Pancreas (tissue), 10 donors: Measurements from ENCODE around the gene EVA1A. TPM values are rescaled to one million over a fixed set of nuclear protein-coding genes. Genes with fewer than 3 reads are reported as not detected.
A peak's percentile ranks its signal among the peaks of the same experiment; 100 is the strongest.

Experiments
- ATAC-seq, 4 donors: fragments of 200-7000 bp; cut with Tn5 transposase; one replicate each; pipeline versions ENCODE4 v1.8.0 to v1.9.1; 2020; ENCODE audit warnings: mild to moderate bottlenecking in 4 of 4, moderate library complexity in 4 of 4
- DNase-seq, 6 donors: peaks; one replicate each; pipeline ENCODE4 v3.0.0-alpha.2; 2020
- FAIRE-seq: peaks from 2 replicates; lab custom pipeline; 2012; peaks lifted over from hg19 to GRCh38; lab: Jason Lieb, UNC
- H3K27ac ChIP-seq, 4 donors: fragments of 200-600 bp; sonication (generic); 1 replicate in 3 of 4; 2 replicates in 1 of 4; pipeline versions ENCODE4 v1.5.0 to v1.8.0; 2020
- H3K27me3 ChIP-seq, 4 donors: fragments of 200-600 bp; one replicate each; pipeline ENCODE4 v1.8.0; 2021
- H3K36me3 ChIP-seq, 3 donors: fragments of 200-600 bp; sonication (generic) in 1 of 3; one replicate each; pipeline versions ENCODE4 v1.5.0 to v1.8.0; 2020 to 2021
- H3K4me1 ChIP-seq, 3 donors: fragments of 200-600 bp; one replicate each; pipeline ENCODE4 v1.8.0; 2021
- H3K4me3 ChIP-seq, 4 donors: fragments of 200-600 bp; sonication (generic) in 2 of 4; one replicate each; pipeline versions ENCODE4 v1.5.0 to v1.8.0; 2020 to 2021
- H3K9me3 ChIP-seq, 4 donors: fragments of 200-600 bp; one replicate each; pipeline ENCODE4 v1.8.0; 2021
- CTCF ChIP-seq, 4 donors: fragments of 200-600 bp; sonication (generic) in 3 of 4; IDR thresholded peaks; one replicate each; pipeline versions ENCODE4 v1.5.0 to v1.8.0; 2021; ENCODE audit warnings: antibody characterized with exemption in 4 of 4
- WGBS, 2 donors: extraction: QIAGEN DNeasy Blood & Tissue Kit; methylation state at CpG; one replicate each; pipeline ENCODE4 v1.1.7; 2013; 5-methylcytosine and 5-hydroxymethylcytosine counted together
- intact Hi-C, 3 donors: fragments of 100-400 bp; cut with DNase I; formaldehyde crosslinking; loops; one replicate each; pipeline versions ENCODE4 v1.11.1 to v1.14.2; 2022
- polyA plus RNA-seq, 2 donors: library from polyadenylated mRNA; stranded (reverse); fragments of 200-250 nt; gene quantifications; one replicate each; pipeline ENCODE4 v1.2.3, GENCODE V29; 2013
- total RNA-seq, 6 donors: library from RNA; stranded (reverse); fragmentation: NEBNext Ultra II Directional in 4 of 6; extraction: Animal tissue kit (Norgen Biotek cat#: 25700) in 4 of 6; gene quantifications; one replicate each; pipeline versions ENCODE4 v1.2.1 to v1.2.4, GENCODE V29; 2021 to 2023
- donor health status: healthy with polysubstance abuse.
- donor health status: DM: no; HTN: no; CAD: no; lungs with moderate emphysema.
- donor health status: DM: no; HTN: no; CAD: no.
- donor health status: control.
- donor health status: control.
- donor health status: Bipolar disorder and iron deficiency.
- donor health status: DM: yes; HTN: yes; CAD: no.
- donor health status: DM: no; HTN: no; CAD: no.
- donor health status: DM: no; HTN: no; CAD: no.
- donor health status: DM: yes; HTN: yes; CAD: no.

The EVA1A gene
- total and polyA plus RNA-seq, 8 donors, result 16.1 to 36.8 (median 22.4) TPM

DNA sequence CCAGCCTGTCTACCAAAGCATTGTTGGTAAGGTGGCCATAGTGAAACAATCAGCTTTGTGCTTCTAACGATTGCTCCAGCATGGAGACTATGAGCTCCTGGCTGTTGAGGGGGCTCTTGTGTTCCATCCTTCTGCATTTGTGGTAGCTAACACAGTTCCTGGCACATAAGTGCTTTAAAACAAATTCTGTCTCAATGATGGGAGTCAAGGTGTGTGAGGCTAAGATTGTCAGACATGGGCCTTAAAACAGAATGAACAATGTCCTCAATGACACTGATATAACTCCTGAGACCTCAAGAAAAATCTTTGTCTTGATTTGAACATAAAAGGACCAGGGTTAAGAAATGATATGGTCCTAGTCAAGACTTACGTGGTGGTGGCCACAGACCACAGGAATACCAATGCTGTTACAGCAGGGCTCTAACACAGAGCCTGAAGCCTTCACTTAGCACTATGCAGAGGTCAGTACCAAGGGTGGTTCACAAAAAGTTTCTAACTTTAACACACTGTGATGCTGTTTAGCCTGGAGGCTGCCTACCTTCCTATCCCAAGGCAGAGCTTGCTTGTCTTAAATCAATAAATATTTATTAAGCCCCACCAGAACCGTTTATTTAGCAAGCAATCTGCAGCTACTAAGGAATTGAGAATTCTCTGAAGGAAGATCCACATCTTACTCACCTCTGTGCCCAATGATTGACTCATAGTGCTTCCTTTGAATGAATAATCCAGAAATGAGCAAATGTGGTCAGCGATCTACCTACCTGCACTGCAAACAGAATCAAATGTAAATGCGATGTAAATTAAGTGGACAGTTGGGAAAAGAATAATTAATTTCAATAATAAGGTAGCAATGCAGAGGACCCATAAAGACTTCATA lies 35.1 kb downstream of the EVA1A start:
- 88 to 96% methylated on average over 5 of the region's 5 CpGs for WGBS, 2 donors
- Histone ChIP-seq H3K36me3 (peaks cover 0 to 7% (median 0%) of the 10 kb centered on the region in 3 donors), H3K4me1 (peaks cover 0 to 7% (median 0%) of the 10 kb centered on the region in 3 donors), H3K27me3 (no peaks in the 10 kb centered on the region), H3K9me3 (no peaks in the 10 kb centered on the region), H3K27ac (no peak overlapping the region), H3K4me3 (no peak overlapping the region)
- FAIRE-seq (no peak), ATAC-seq (no peak), DNase-seq (no peak)
- TF ChIP-seq CTCF (IDR thresholded peaks at IDR 0.05), result no peak
- intact Hi-C loops, result no loop called here

GRCh38 chr2:75524276-75524911 lies 36.3 kb downstream of the EVA1A start:
- no peaks in the 10 kb centered on the region for H3K27me3 ChIP-seq
- no peak overlapping the region for H3K4me3 ChIP-seq
- no peak for ATAC-seq
- H3K9me3 ChIP-seq, result no peaks in the 10 kb centered on the region
- H3K36me3 ChIP-seq, result peaks cover 0 to 7% (median 0%) of the 10 kb centered on the region in 3 donors
- intact Hi-C loops, result no loop called here
- WGBS, 2 donors, result 93 to 98% methylated on average over 2 of the region's 2 CpGs
- H3K4me1 ChIP-seq, result peaks cover 0 to 2% (median 0%) of the 10 kb centered on the region in 3 donors
- no peak for TF ChIP-seq CTCF (IDR thresholded peaks at IDR 0.05)
- DNase-seq, result no peak
- no peak overlapping the region for H3K27ac ChIP-seq
- FAIRE-seq, result no peak

- intact Hi-C loops, result no loop called here
- TF ChIP-seq CTCF (IDR thresholded peaks at IDR 0.05), result no peak
- Histone ChIP-seq H3K4me1 (peaks cover 0 to 2% (median 0%) of the 10 kb centered on the region in 3 donors), H3K9me3 (no peaks in the 10 kb centered on the region), H3K4me3 (no peak overlapping the region), H3K27ac (no peak overlapping the region), H3K27me3 (no peaks in the 10 kb centered on the region), H3K36me3 (peaks cover 0 to 7% (median 0%) of the 10 kb centered on the region in 3 donors)
- DNase-seq (no peak), FAIRE-seq (no peak), ATAC-seq (peak; percentile 55 to 89 (median 78))
- WGBS, 2 donors, result 62 to 71% methylated on average over 6 of the region's 6 CpGs
Observed at GRCh38 chr2:75523313-75524275, 37.1 kb downstream of the EVA1A start.

- Histone ChIP-seq H3K9me3 (no peaks in the 10 kb centered on the region), H3K4me1 (peaks cover 0 to 2% (median 0%) of the 10 kb centered on the region in 3 donors), H3K36me3 (peaks cover 0 to 7% (median 0%) of the 10 kb centered on the region in 3 donors), H3K27me3 (no peaks in the 10 kb centered on the region), H3K27ac (no peak overlapping the region), H3K4me3 (no peak overlapping the region)
- TF ChIP-seq CTCF (IDR thresholded peaks at IDR 0.05), result no peak
- WGBS, 2 donors, result 91 to 94% methylated on average over 5 of the region's 5 CpGs
- FAIRE-seq, result no peak
- intact Hi-C loops, result no loop called here
- no peak for ATAC-seq
- DNase-seq, result no peak
Observed at GRCh38 chr2:75522543-75523312, 38.0 kb downstream of the EVA1A start.
